PFSK-1 (cell line): ENCODE data around the gene ARPC3.

Experiments used
- TAF1 ChIP-seq: IDR thresholded peaks from 2 replicates; pipeline ENCODE4 v1.6.1; 2012; ENCODE audit warnings: low read length, control low read depth, borderline replicate concordance; ENCODE audit not compliant: insufficient read depth
- TF ChIP-seq, protein P1 (sequence below), 2 experiments: IDR thresholded peaks; 2 replicates each; pipeline versions ENCODE4 v1.6.1 to v1.8.0; 2011 to 2012; ENCODE audit warnings: low read depth in 2 of 2, low read length in 2 of 2, control low read depth in 1 of 2, inconsistent platforms in 1 of 2, mild to moderate bottlenecking in 1 of 2, moderate library complexity in 1 of 2; ENCODE audit not compliant: insufficient read depth in 1 of 2

DNA sequence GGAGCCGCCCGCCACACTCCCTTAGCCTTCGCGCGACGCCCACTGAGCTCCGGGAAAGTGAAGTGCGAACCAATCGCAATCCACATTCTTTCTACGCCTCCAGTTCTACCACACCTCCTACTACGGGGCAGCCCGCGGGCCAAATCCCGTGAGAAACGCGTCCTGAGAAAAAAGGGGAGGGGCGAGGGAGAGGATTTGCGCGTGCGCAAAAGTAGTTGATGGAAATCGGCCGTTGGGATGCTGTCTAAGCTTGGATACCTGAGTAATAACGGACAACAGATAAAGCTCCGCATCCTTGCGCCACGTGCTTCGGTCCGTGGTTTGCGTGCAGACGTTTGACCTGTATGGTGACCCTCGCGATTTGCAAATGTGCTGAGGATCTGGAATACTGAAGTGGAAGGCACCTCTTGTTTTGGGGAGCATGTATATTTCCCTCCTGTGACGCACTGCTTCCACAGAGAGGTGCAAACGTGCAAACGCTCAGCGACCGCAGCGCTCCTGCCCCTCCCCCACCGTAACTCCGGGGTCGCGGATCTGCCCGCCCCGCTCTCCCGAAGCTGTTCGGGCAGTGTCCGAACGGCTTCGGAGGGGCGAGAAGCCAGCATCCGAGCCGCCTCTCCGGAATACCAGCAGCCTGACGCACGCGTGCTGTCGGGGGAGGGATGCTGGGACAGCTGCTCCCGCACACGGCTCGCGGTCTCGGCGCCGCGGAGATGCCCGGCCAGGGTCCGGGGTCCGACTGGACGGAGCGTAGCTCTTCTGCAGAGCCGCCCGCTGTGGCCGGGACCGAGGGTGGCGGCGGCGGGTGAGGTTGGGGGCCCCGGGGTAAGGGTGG lies 18.3 kb upstream of the ARPC3 start, which contains the start of the genes FAM216A and GPN3:
- TF ChIP-seq, protein P1, sequence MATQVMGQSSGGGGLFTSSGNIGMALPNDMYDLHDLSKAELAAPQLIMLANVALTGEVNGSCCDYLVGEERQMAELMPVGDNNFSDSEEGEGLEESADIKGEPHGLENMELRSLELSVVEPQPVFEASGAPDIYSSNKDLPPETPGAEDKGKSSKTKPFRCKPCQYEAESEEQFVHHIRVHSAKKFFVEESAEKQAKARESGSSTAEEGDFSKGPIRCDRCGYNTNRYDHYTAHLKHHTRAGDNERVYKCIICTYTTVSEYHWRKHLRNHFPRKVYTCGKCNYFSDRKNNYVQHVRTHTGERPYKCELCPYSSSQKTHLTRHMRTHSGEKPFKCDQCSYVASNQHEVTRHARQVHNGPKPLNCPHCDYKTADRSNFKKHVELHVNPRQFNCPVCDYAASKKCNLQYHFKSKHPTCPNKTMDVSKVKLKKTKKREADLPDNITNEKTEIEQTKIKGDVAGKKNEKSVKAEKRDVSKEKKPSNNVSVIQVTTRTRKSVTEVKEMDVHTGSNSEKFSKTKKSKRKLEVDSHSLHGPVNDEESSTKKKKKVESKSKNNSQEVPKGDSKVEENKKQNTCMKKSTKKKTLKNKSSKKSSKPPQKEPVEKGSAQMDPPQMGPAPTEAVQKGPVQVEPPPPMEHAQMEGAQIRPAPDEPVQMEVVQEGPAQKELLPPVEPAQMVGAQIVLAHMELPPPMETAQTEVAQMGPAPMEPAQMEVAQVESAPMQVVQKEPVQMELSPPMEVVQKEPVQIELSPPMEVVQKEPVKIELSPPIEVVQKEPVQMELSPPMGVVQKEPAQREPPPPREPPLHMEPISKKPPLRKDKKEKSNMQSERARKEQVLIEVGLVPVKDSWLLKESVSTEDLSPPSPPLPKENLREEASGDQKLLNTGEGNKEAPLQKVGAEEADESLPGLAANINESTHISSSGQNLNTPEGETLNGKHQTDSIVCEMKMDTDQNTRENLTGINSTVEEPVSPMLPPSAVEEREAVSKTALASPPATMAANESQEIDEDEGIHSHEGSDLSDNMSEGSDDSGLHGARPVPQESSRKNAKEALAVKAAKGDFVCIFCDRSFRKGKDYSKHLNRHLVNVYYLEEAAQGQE (IDR thresholded peaks at IDR 0.05; ENCODE audit: insufficient read depth in 1 of 2, low read depth in 2 of 2, low read length in 2 of 2), result peak; percentile 25 to 31; a peak in 3 of 4 replicates
- peak; percentile 85 for TF ChIP-seq TAF1
